H9 (cell line): ENCODE data around the gene MLLT3. TPM values are rescaled to one million over a fixed set of nuclear protein-coding genes. Genes with fewer than 3 reads are reported as not detected.
A peak's percentile ranks its signal among the peaks of the same experiment; 100 is the strongest.

ENCODE experiments used
- DNase-seq: peaks from one replicate; pipeline ENCODE4 v3.0.0-alpha.2; 2017
- H2AFZ ChIP-seq: one replicate; pipeline ENCODE4 v1.6.1; 2013; ENCODE audit warnings: mild to moderate bottlenecking, low read length, control low read depth, moderate library complexity
- H2AK5ac ChIP-seq: 2 replicates; pipeline ENCODE4 v1.6.1; 2013; ENCODE audit warnings: low read length, control low read depth, mixed read lengths; ENCODE audit not compliant: insufficient read length
- H2BK120ac ChIP-seq: one replicate; pipeline ENCODE4 v1.6.1; 2013; ENCODE audit warnings: low read depth, mild to moderate bottlenecking, low read length, control low read depth, inconsistent platforms; ENCODE audit not compliant: poor library complexity, severe bottlenecking
- H2BK12ac ChIP-seq: 2 replicates; pipeline ENCODE4 v1.6.1; 2013; ENCODE audit warnings: low read length, control low read depth, mixed read lengths, low read depth; ENCODE audit not compliant: insufficient read length
- H2BK15ac ChIP-seq: 2 replicates; pipeline ENCODE4 v1.6.1; 2013; ENCODE audit warnings: low read depth, low read length, control low read depth
- H2BK20ac ChIP-seq: one replicate; pipeline ENCODE4 v1.6.1; 2013; ENCODE audit warnings: low read depth, mild to moderate bottlenecking, low read length, control low read depth, inconsistent platforms; ENCODE audit not compliant: poor library complexity, severe bottlenecking
- H2BK5ac ChIP-seq: 2 replicates; pipeline ENCODE4 v1.6.1; 2013; ENCODE audit warnings: low read length, control low read depth, mixed read lengths; ENCODE audit not compliant: insufficient read length
- H3K14ac ChIP-seq: 2 replicates; pipeline ENCODE4 v1.6.1; 2013; ENCODE audit warnings: low read length, control low read depth; ENCODE audit not compliant: insufficient read depth
- H3K18ac ChIP-seq: 2 replicates; pipeline ENCODE4 v1.6.1; 2013; ENCODE audit warnings: low read depth, mild to moderate bottlenecking, mixed read lengths, low read length, control low read depth; ENCODE audit not compliant: insufficient read length
- H3K23ac ChIP-seq: 2 replicates; pipeline ENCODE4 v1.6.1; 2013; ENCODE audit warnings: low read length, control low read depth, mixed read lengths, low read depth; ENCODE audit not compliant: insufficient read length
- H3K23me2 ChIP-seq: 2 replicates; pipeline ENCODE4 v1.6.1; 2013; ENCODE audit warnings: low read depth, mild to moderate bottlenecking, mixed read lengths, low read length, control low read depth; ENCODE audit not compliant: insufficient read length, poor library complexity, severe bottlenecking
- H3K27ac ChIP-seq: 2 replicates; pipeline ENCODE4 v1.5.1; 2013; ENCODE audit warnings: low read length, control low read depth, mixed read lengths, low read depth; ENCODE audit not compliant: insufficient read length
- H3K27me3 ChIP-seq: 2 replicates; pipeline ENCODE4 v1.6.1; 2013; ENCODE audit warnings: low read length, control low read depth, inconsistent platforms; ENCODE audit not compliant: insufficient read depth
- H3K4ac ChIP-seq: 2 replicates; pipeline ENCODE4 v1.6.1; 2013; ENCODE audit warnings: low read depth, mild to moderate bottlenecking, control low read depth, inconsistent platforms, low read length, moderate library complexity
- H3K4me1 ChIP-seq: 2 replicates; pipeline ENCODE4 v1.6.1; 2013; ENCODE audit warnings: low read length, control low read depth, inconsistent platforms; ENCODE audit not compliant: insufficient read depth
- H3K4me2 ChIP-seq: 2 replicates; pipeline ENCODE4 v1.6.1; 2013; ENCODE audit warnings: low read length, control low read depth, mixed read lengths; ENCODE audit not compliant: insufficient read length, insufficient read depth
- H3K56ac ChIP-seq: 2 replicates; pipeline ENCODE4 v1.6.1; 2013; ENCODE audit warnings: low read depth, mild to moderate bottlenecking, mixed read lengths, low read length, control low read depth; ENCODE audit not compliant: insufficient read length
- H3K79me1 ChIP-seq: 2 replicates; pipeline ENCODE4 v1.6.1; 2013; ENCODE audit warnings: low read depth, mild to moderate bottlenecking, moderate library complexity, low read length, control low read depth, inconsistent platforms; ENCODE audit not compliant: insufficient read depth, poor library complexity, severe bottlenecking
- H3K79me2 ChIP-seq: 2 replicates; pipeline ENCODE4 v1.6.1; 2013; ENCODE audit warnings: low read length, control low read depth, inconsistent platforms; ENCODE audit not compliant: insufficient read depth
- H3K9ac ChIP-seq: 2 replicates; pipeline ENCODE4 v1.6.1; 2013; ENCODE audit warnings: low read length, control low read depth, mixed read lengths; ENCODE audit not compliant: insufficient read length; ENCODE audit errors: extremely low read depth
- H3K9me3 ChIP-seq: one replicate; pipeline ENCODE4 v1.6.1; 2013; ENCODE audit warnings: low read depth, low read length, inconsistent platforms; ENCODE audit not compliant: control insufficient read depth
- H3T11ph ChIP-seq: one replicate; pipeline ENCODE4 v1.6.1; 2013; ENCODE audit warnings: mild to moderate bottlenecking, low read length, control low read depth, inconsistent platforms
- H4K20me1 ChIP-seq: one replicate; pipeline ENCODE4 v1.6.1; 2013; ENCODE audit not compliant: control insufficient read depth, insufficient read length, insufficient read depth
- H4K5ac ChIP-seq: 2 replicates; pipeline ENCODE4 v1.6.1; 2013; ENCODE audit warnings: low read depth, mild to moderate bottlenecking, mixed read lengths, low read length, control low read depth; ENCODE audit not compliant: insufficient read length
- H4K8ac ChIP-seq: replicated peaks from 2 replicates; pipeline ENCODE4 v1.6.1; 2013; ENCODE audit warnings: low read length, control low read depth, mixed read lengths, low read depth; ENCODE audit not compliant: insufficient read length
- H4K91ac ChIP-seq: 2 replicates; pipeline ENCODE4 v1.6.1; 2013; ENCODE audit warnings: low read depth, mild to moderate bottlenecking, moderate library complexity, mixed read lengths, low read length, control low read depth; ENCODE audit not compliant: insufficient read length
- H3K27ac Mint-ChIP-seq, 3 experiments: 2 replicates in 2 of 3; 3 replicates in 1 of 3; pipeline ENCODE4 v1.8.0; 2020 to 2021; ENCODE audit warnings: mixed read lengths in 3 of 3, mild to moderate bottlenecking in 1 of 3, moderate library complexity in 1 of 3
- H3K27me3 Mint-ChIP-seq: 2 replicates; pipeline ENCODE4 v1.8.0; 2021; ENCODE audit warnings: low read depth, mild to moderate bottlenecking, moderate library complexity, mixed read lengths
- H3K36me3 Mint-ChIP-seq, 3 experiments: 2 replicates in 2 of 3; 3 replicates in 1 of 3; pipeline ENCODE4 v1.8.0; 2020 to 2021; ENCODE audit warnings: low read depth in 3 of 3, mixed read lengths in 3 of 3; ENCODE audit not compliant: insufficient read depth in 1 of 3
- H3K4me1 Mint-ChIP-seq, 2 experiments: 2 replicates each; pipeline ENCODE4 v1.8.0; 2020; ENCODE audit warnings: mixed read lengths in 2 of 2
- H3K4me3 Mint-ChIP-seq, 2 experiments: 2 replicates in 1 of 2; 3 replicates in 1 of 2; pipeline ENCODE4 v1.8.0; 2020 to 2021; ENCODE audit warnings: mild to moderate bottlenecking in 2 of 2, mixed read lengths in 2 of 2, moderate library complexity in 1 of 2
- H3K9me3 Mint-ChIP-seq, 2 experiments: 2 replicates in 1 of 2; 3 replicates in 1 of 2; pipeline ENCODE4 v1.8.0; 2020; ENCODE audit warnings: mild to moderate bottlenecking in 2 of 2, mixed read lengths in 2 of 2, moderate library complexity in 1 of 2
- CTCF ChIP-seq: fragments of 200-600 bp; sonication (generic); conservative IDR thresholded peaks from 3 replicates; pipeline ENCODE4 v1.8.0; 2021; ENCODE audit warnings: antibody characterized with exemption, mild to moderate bottlenecking
- total RNA-seq: library from RNA; stranded (reverse); gene quantifications from 2 replicates; pipeline ENCODE4 v1.2.1, GENCODE V29; 2021

Gene MLLT3
- total RNA-seq, 1 experiment from 2014 or later, result 3.9 TPM

DNA sequence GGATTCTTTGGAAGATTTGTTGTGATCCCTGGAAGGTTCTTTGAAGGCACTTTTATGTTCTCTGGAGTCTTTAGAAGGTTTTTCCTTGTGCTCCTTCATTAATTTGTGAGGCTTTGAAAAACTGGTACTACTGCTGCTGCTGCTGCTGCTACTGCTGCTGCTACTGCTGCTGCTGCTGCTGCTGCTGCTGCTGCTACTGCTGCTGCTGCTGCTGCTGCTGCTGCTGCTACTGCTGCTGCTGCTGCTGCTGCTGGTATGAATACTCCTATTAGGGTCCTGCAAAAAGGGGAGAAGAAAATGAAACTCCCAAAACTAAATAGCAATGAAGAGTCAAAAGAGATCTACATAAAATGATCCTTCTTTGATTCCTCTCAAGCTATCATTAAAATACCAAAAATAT lies 208.1 kb downstream of the MLLT3 start:
- no peaks in the 10 kb centered on the region for H4K20me1 ChIP-seq
- Mint-ChIP-seq H3K27ac (peak overlapping the region in 1 of 3 experiments; percentile 20; a peak in 2 of 7 replicates), H3K36me3 (no peaks in the 10 kb centered on the region), H3K9me3 (no peaks in the 10 kb centered on the region), H3K27me3 (no peaks in the 10 kb centered on the region), H3K4me3 (no peak overlapping the region), H3K4me1 (peaks cover 2 to 4% of the 10 kb centered on the region in 2 experiments; a peak in 3 of 4 replicates)
- H3K9me3 ChIP-seq, result no peaks in the 10 kb centered on the region
- H2BK12ac ChIP-seq, result no peak overlapping the region
- no peaks in the 10 kb centered on the region for H3K27me3 ChIP-seq
- no peak overlapping the region for H2BK120ac ChIP-seq
- no peak overlapping the region for H3K4me2 ChIP-seq
- no peaks in the 10 kb centered on the region for H3K23me2 ChIP-seq
- H3K14ac ChIP-seq, result no peak overlapping the region
- no peaks in the 10 kb centered on the region for H3K4me1 ChIP-seq
- H2BK15ac ChIP-seq, result no peak overlapping the region
- TF ChIP-seq CTCF, result no peak
- H2AFZ ChIP-seq, result no peak overlapping the region
- H3K9ac ChIP-seq, result no peak overlapping the region
- no peak overlapping the region for H4K5ac ChIP-seq
- no peak overlapping the region for H4K8ac ChIP-seq
- H3K18ac ChIP-seq, result no peak overlapping the region
- no peaks in the 10 kb centered on the region for H3K79me1 ChIP-seq
- no peak for DNase-seq
- H3T11ph ChIP-seq, result no peak overlapping the region
- H2BK20ac ChIP-seq, result no peak overlapping the region
- no peak overlapping the region for H3K4ac ChIP-seq
- no peak overlapping the region for H3K23ac ChIP-seq
- no peak overlapping the region for H3K27ac ChIP-seq
- no peak overlapping the region for H3K56ac ChIP-seq
- no peak overlapping the region for H2AK5ac ChIP-seq
- no peaks in the 10 kb centered on the region for H3K79me2 ChIP-seq
- H2BK5ac ChIP-seq, result no peak overlapping the region
- no peak overlapping the region for H4K91ac ChIP-seq
